ENCODE results near the gene ZNF570. TPM values are rescaled to one million over a fixed set of nuclear protein-coding genes. Genes with fewer than 3 reads are reported as not detected.

ZNF570 gene
- total and polyA plus RNA-seq, 2 donors (not counting 3 experiments of a cell fraction or from before 2014, with no cell fraction given) = 1.0 to 5.0 TPM

- peak overlapping the region; percentile 11 for H3K9ac ChIP-seq (replicated peaks; ENCODE audit: extremely low read depth, insufficient read depth, low read length)
- peak overlapping the region in 2 of 3 experiments; percentile 37 to 79 for H3K4me3 ChIP-seq (replicated peaks in 1 of 3; ENCODE audit: insufficient read depth in 1 of 3, low read depth in 1 of 3, low read length in 3 of 3)
- DNase-seq (ENCODE audit: low read depth, low spot score) (no peak), FAIRE-seq (no peak)
- H2AFZ ChIP-seq (ENCODE audit: low read depth, low read length) = peak overlapping the region; percentile 82
- POLR2A ChIA-PET = no interaction called here
- BruUV-seq (replicated peaks) = no TSS peak
- dilution Hi-C loops (cut with MboI; ENCODE audit: extremely low pct_ligation_motif_present, low sequenced_read_pairs) (no loop called here), intact Hi-C loops (cut with micrococcal nuclease) (loop anchor here (2.0 kb wide), 1 partner anchor 40 kb away; the partner anchor contains the start of gene ZNF569)
- no peak overlapping the region for H3K27ac ChIP-seq (ENCODE audit: insufficient read depth, low read depth, low read length)
- no peaks in the 10 kb centered on the region for H3K36me3 ChIP-seq (ENCODE audit: control insufficient read depth in 2 of 2, extremely low read depth in 1 of 2, insufficient read depth in 2 of 2, low read length in 2 of 2)
- no peaks in the 10 kb centered on the region for H3K9me1 ChIP-seq (replicated peaks; ENCODE audit: control insufficient read depth, extremely low read depth, insufficient read depth, low read length)
- TF ChIP-seq CTCF (IDR thresholded peaks at IDR 0.05; ENCODE audit: extremely low read depth in 1 of 2, insufficient read depth in 1 of 2, low read depth in 1 of 2, low read length in 2 of 2) (no peak), POLR2AphosphoS5 (IDR thresholded peaks at IDR 0.05; ENCODE audit: insufficient read depth, low read depth, low read length) (no peak), MYC (IDR thresholded peaks at IDR 0.05; ENCODE audit: low read depth, low read length) (no peak), POLR2A (IDR thresholded peaks at IDR 0.05; ENCODE audit: low read depth, low read length) (no peak), JUN (IDR thresholded peaks at IDR 0.05; ENCODE audit: borderline replicate concordance, insufficient read depth, insufficient read length, low read depth) (no peak), MAX (IDR thresholded peaks at IDR 0.05; ENCODE audit: insufficient read depth, insufficient read length) (no peak), GATA2 (IDR thresholded peaks at IDR 0.05; ENCODE audit: insufficient read depth, insufficient read length, low read depth, low read length) (no peak), FOS (IDR thresholded peaks at IDR 0.05; ENCODE audit: borderline replicate concordance, insufficient read depth, low read length) (no peak), EZH2 (IDR thresholded peaks at IDR 0.05; ENCODE audit: borderline replicate concordance, low read depth, low read length, severe bottlenecking) (no peak)
- H3K27me3 ChIP-seq (ENCODE audit: control insufficient read depth in 2 of 2, insufficient read depth in 2 of 2, low read length in 2 of 2) = no peaks in the 10 kb centered on the region
- H3K79me2 ChIP-seq (ENCODE audit: control insufficient read depth, insufficient read depth, low read length) = no peaks in the 10 kb centered on the region
- peak overlapping the region; percentile 60 for H3K4me2 ChIP-seq (ENCODE audit: insufficient read depth, low read length)
- H3K4me1 ChIP-seq (ENCODE audit: control insufficient read depth, extremely low read depth, insufficient read depth, low read length) = no peaks in the 10 kb centered on the region
- H3K9me3 ChIP-seq (replicated peaks; ENCODE audit: control insufficient read depth, insufficient read depth, low read length) = no peaks in the 10 kb centered on the region
- H4K20me1 ChIP-seq (replicated peaks; ENCODE audit: control insufficient read depth, extremely low read depth, insufficient read depth, low read length) = no peaks in the 10 kb centered on the region
- CTCF ChIA-PET = no interaction called here
Observed at GRCh38 chr19:37507167-37507464, 38.0 kb downstream of the ZNF570 start.
